GM23338 (cell line): ENCODE results near the gene CAMTA1. TPM values are rescaled to one million over a fixed set of nuclear protein-coding genes. Genes with fewer than 3 reads are reported as not detected.

Source experiments
- ATAC-seq: fragments of 200-7000 bp; cut with Tn5 transposase; 3 replicates; pipeline ENCODE4 v1.9.1; 2020
- DNase-seq: peaks from one replicate; pipeline ENCODE4 v3.0.0-alpha.2; 2015; ENCODE audit warnings: low spot score
- H2AFZ ChIP-seq: fragments of 200-600 bp; sonication (generic); 2 replicates; pipeline ENCODE4 v1.8.0; 2016; ENCODE audit warnings: antibody characterized with exemption, mild to moderate bottlenecking, moderate library complexity
- H3F3A ChIP-seq: fragments of 200-600 bp; sonication (generic); replicated peaks from 2 replicates; pipeline ENCODE4 v1.8.0; 2017; ENCODE audit warnings: antibody characterized with exemption, mixed run types, low read depth
- H3K27ac ChIP-seq: fragments of 200-600 bp; sonication (generic); 2 replicates; pipeline ENCODE4 v1.6.1; 2016; ENCODE audit warnings: low read depth
- H3K27me3 ChIP-seq: fragments of 200-600 bp; sonication (generic); 2 replicates; pipeline ENCODE4 v1.8.0; 2016; ENCODE audit warnings: mild to moderate bottlenecking, mixed run types, moderate library complexity; ENCODE audit not compliant: insufficient read depth
- H3K36me3 ChIP-seq: fragments of 200-600 bp; sonication (generic); 2 replicates; pipeline ENCODE4 v1.8.0; 2016; ENCODE audit warnings: mild to moderate bottlenecking; ENCODE audit not compliant: insufficient read depth
- H3K4me1 ChIP-seq: fragments of 200-600 bp; sonication (generic); 2 replicates; pipeline ENCODE4 v1.8.0; 2016; ENCODE audit warnings: mild to moderate bottlenecking, moderate library complexity; ENCODE audit not compliant: insufficient read depth
- H3K4me2 ChIP-seq: fragments of 200-600 bp; sonication (generic); 2 replicates; pipeline ENCODE4 v1.7.1; 2017; ENCODE audit warnings: mixed run types
- H3K4me3 ChIP-seq: fragments of 200-600 bp; sonication (generic); 2 replicates; pipeline ENCODE4 v1.6.1; 2016; ENCODE audit warnings: mixed run types
- H3K79me2 ChIP-seq: fragments of 200-600 bp; sonication (generic); replicated peaks from 2 replicates; pipeline ENCODE4 v1.8.0; 2017; ENCODE audit warnings: mild to moderate bottlenecking; ENCODE audit not compliant: insufficient read depth
- H3K9me2 ChIP-seq: fragments of 200-600 bp; sonication (generic); 2 replicates; pipeline ENCODE4 v1.8.0; 2017; ENCODE audit not compliant: insufficient read depth
- H4K20me1 ChIP-seq: fragments of 200-600 bp; sonication (generic); replicated peaks from 2 replicates; pipeline ENCODE4 v1.8.0; 2017; ENCODE audit warnings: mild to moderate bottlenecking; ENCODE audit not compliant: insufficient read depth
- H3K27ac Mint-ChIP-seq: 2 replicates; pipeline ENCODE4 v1.8.0; 2020; ENCODE audit warnings: inconsistent platforms, mild to moderate bottlenecking, moderate library complexity, mixed read lengths
- H3K27me3 Mint-ChIP-seq: 3 replicates; pipeline ENCODE4 v1.8.0; 2022; ENCODE audit warnings: low read depth, mild to moderate bottlenecking, moderate library complexity, mixed read lengths, inconsistent platforms; ENCODE audit not compliant: insufficient read depth, poor library complexity
- H3K36me3 Mint-ChIP-seq: 3 replicates; pipeline ENCODE4 v1.8.0; 2021; ENCODE audit warnings: low read depth, mild to moderate bottlenecking, inconsistent platforms, moderate library complexity, mixed read lengths
- H3K4me1 Mint-ChIP-seq: 3 replicates; pipeline ENCODE4 v1.8.0; 2020; ENCODE audit warnings: mild to moderate bottlenecking, inconsistent platforms, mixed read lengths
- H3K4me3 Mint-ChIP-seq: 3 replicates; pipeline ENCODE4 v1.8.0; 2021; ENCODE audit warnings: moderate library complexity, mild to moderate bottlenecking, inconsistent platforms, mixed read lengths
- H3K9me3 Mint-ChIP-seq: 3 replicates; pipeline ENCODE4 v1.8.0; 2020; ENCODE audit warnings: moderate library complexity, mild to moderate bottlenecking, inconsistent platforms, mixed read lengths
- CREB1 ChIP-seq: fragments of 250-450 bp; sonication (Bioruptor Pico); IDR thresholded peaks from 2 replicates; pipeline ENCODE4 v1.5.0; 2020; ENCODE audit warnings: low read depth, mild to moderate bottlenecking, moderate library complexity
- ETS1 ChIP-seq: IDR thresholded peaks from 2 replicates; pipeline ENCODE4 v1.6.1; 2016; ENCODE audit warnings: antibody characterized with exemption
- EZH2 ChIP-seq: fragments of 200-600 bp; sonication (generic); IDR thresholded peaks from one replicate; pipeline ENCODE4 v1.8.0; 2017; ENCODE audit warnings: antibody characterized with exemption, mild to moderate bottlenecking, low read depth; ENCODE audit not compliant: unreplicated experiment
- EZH2phosphoT487 ChIP-seq: fragments of 200-600 bp; sonication (generic); IDR thresholded peaks from one replicate; pipeline ENCODE4 v1.8.1; 2018; ENCODE audit warnings: antibody characterized with exemption; ENCODE audit not compliant: unreplicated experiment
- NANOG ChIP-seq: IDR thresholded peaks from 2 replicates; pipeline ENCODE4 v1.6.1; 2016; ENCODE audit warnings: antibody characterized with exemption, borderline replicate concordance
- POLR2AphosphoS5 ChIP-seq: IDR thresholded peaks from 2 replicates; pipeline ENCODE4 v1.6.1; 2016; ENCODE audit warnings: antibody characterized with exemption, low read depth
- REST ChIP-seq: IDR thresholded peaks from one replicate; pipeline ENCODE4 v1.6.1; 2018; ENCODE audit warnings: antibody characterized with exemption; ENCODE audit not compliant: unreplicated experiment
- STAT1 ChIP-seq: IDR thresholded peaks from one replicate; pipeline ENCODE4 v1.6.1; 2016; ENCODE audit warnings: antibody characterized with exemption; ENCODE audit not compliant: unreplicated experiment
- ZNF114 ChIP-seq: fragments of 250-450 bp; sonication (Bioruptor Pico); IDR thresholded peaks from 2 replicates; pipeline ENCODE4 v1.5.0; 2020; ENCODE audit warnings: mild to moderate bottlenecking, moderate library complexity
- ZNF331 ChIP-seq: fragments of 250-450 bp; sonication (Bioruptor Pico); IDR thresholded peaks from 2 replicates; pipeline ENCODE4 v1.5.0; 2020; ENCODE audit warnings: low read depth, mild to moderate bottlenecking, moderate library complexity
- polyA plus RNA-seq: library from polyadenylated mRNA; unstranded; fragments of >200 nt; fragmentation: Nextera tagmentation; extraction: Ambion mirVana; gene quantifications from 2 replicates; pipeline ENCODE4 v1.2.1, GENCODE V29; 2016
- total RNA-seq: library from RNA; depleted of rRNA; stranded (reverse); fragments of >200 nt; shearing (Covaris generic); gene quantifications from 2 replicates; pipeline ENCODE4 v1.2.3, GENCODE V29; 2014

CAMTA1 gene
- total and polyA plus RNA-seq, 2 experiments from 2014 or later: 115 to 519 TPM

GRCh38 chr1:7236844-7237515 lies 451.7 kb downstream of the CAMTA1 start:
- H3K27ac Mint-ChIP-seq: no peak overlapping the region
- Histone ChIP-seq H3K27me3 (no peaks in the 10 kb centered on the region), H3K4me3 (no peak overlapping the region), H3K4me2 (no peak overlapping the region), H4K20me1 (no peaks in the 10 kb centered on the region), H3K27ac (no peak overlapping the region), H3F3A (no peaks in the 10 kb centered on the region), H3K9me2 (no peaks in the 10 kb centered on the region; the same call in 1 of the 2 replicates), H2AFZ (no peak overlapping the region), H3K4me1 (no peaks in the 10 kb centered on the region; the same call in 1 of the 2 replicates), H3K36me3 (no peaks in the 10 kb centered on the region), H3K79me2 (no peaks in the 10 kb centered on the region)
- ATAC-seq (no peak), DNase-seq (no peak)
- no peaks in the 10 kb centered on the region for H3K36me3 Mint-ChIP-seq
- H3K4me1 Mint-ChIP-seq: 0 out of 3 replicates have a peak, but pooled peaks cover 3% of the 10 kb centered on the region
- no peak overlapping the region for H3K4me3 Mint-ChIP-seq
- H3K9me3 Mint-ChIP-seq: no peaks in the 10 kb centered on the region; the same call in 2 of the 3 replicates
- TF ChIP-seq REST: no peak
- no peak for TF ChIP-seq STAT1
- TF ChIP-seq ZNF114 (CRISPR knock-in tag): no peak
- H3K27me3 Mint-ChIP-seq: peaks cover 2% of the 10 kb centered on the region

GRCh38 chr1:7247158-7247557 lies 461.9 kb downstream of the CAMTA1 start:
- DNase-seq (no peak), ATAC-seq (no peak)
- Histone ChIP-seq H2AFZ (no peak overlapping the region), H3K9me2 (no peaks in the 10 kb centered on the region), H3K4me1 (no peaks in the 10 kb centered on the region; the same call in 1 of the 2 replicates), H3F3A (no peaks in the 10 kb centered on the region), H3K79me2 (no peaks in the 10 kb centered on the region), H3K27me3 (no peaks in the 10 kb centered on the region), H4K20me1 (no peaks in the 10 kb centered on the region), H3K36me3 (no peaks in the 10 kb centered on the region), H3K4me3 (no peak overlapping the region), H3K4me2 (no peak overlapping the region), H3K27ac (no peak overlapping the region)
- Mint-ChIP-seq H3K4me1 (peaks cover 3% of the 10 kb centered on the region; the same call in 2 of the 3 replicates), H3K27me3 (no peaks in the 10 kb centered on the region), H3K27ac (no peak overlapping the region), H3K4me3 (no peak overlapping the region), H3K9me3 (peaks cover 10% of the 10 kb centered on the region; the same call in 2 of the 3 replicates), H3K36me3 (no peaks in the 10 kb centered on the region)
- TF ChIP-seq NANOG: no peak
- no peak for TF ChIP-seq EZH2phosphoT487
- TF ChIP-seq POLR2AphosphoS5: no peak
- TF ChIP-seq CREB1 (CRISPR knock-in tag): no peak
- TF ChIP-seq ETS1: no peak
- TF ChIP-seq STAT1: no peak
- no peak for TF ChIP-seq ZNF331 (CRISPR knock-in tag)
- TF ChIP-seq REST: no peak
- TF ChIP-seq EZH2: no peak
